Caco-2 (cell line): ENCODE results near the gene CYB561. TPM values are rescaled to one million over a fixed set of nuclear protein-coding genes. Genes with fewer than 3 reads are reported as not detected.

Experiments used
- BruUV-seq: library from RNA; stranded (reverse); fragments of 400-500 nt; replicated peaks from 2 replicates; lab custom pipeline; 2021; lab: Mats Ljungman, UMichigan
- CTCF ChIA-PET: fragments of 300-600 bp; sonication (Branson Sonifier 250); formaldehyde crosslinking; loops from one replicate; lab custom pipeline; 2022; ENCODE audit warnings: antibody characterized with exemption; lab: Charles Lee
- POLR2A ChIA-PET: fragments of 300-600 bp; sonication (Branson Sonifier 250); formaldehyde crosslinking; loops from one replicate; lab custom pipeline; 2022; ENCODE audit warnings: antibody characterized with exemption; lab: Charles Lee
- DNase-seq, 2 experiments: peaks; one replicate each; pipeline versions ENCODE4 v3.0.0 to v3.0.0-alpha.2; 2020 to 2022
- H3K27me3 ChIP-seq: replicated peaks from 2 replicates; pipeline ENCODE4 v1.6.0; 2011; ENCODE audit warnings: low read length; ENCODE audit not compliant: control insufficient read depth, insufficient read depth
- H3K36me3 ChIP-seq: 2 replicates; pipeline ENCODE4 v1.5.1; 2011; ENCODE audit warnings: low read length; ENCODE audit not compliant: control insufficient read depth, insufficient read depth
- H3K4me1 ChIP-seq: fragments of 250-450 bp; sonication (Bioruptor Pico); 2 replicates; pipeline ENCODE4 v1.5.1; 2020; ENCODE audit warnings: mild to moderate bottlenecking
- H3K4me3 ChIP-seq: 2 replicates; pipeline ENCODE4 v1.5.1; 2011; ENCODE audit warnings: low read depth, mild to moderate bottlenecking, control low read depth, low read length
- H3K9me3 ChIP-seq: fragments of 250-450 bp; sonication (Bioruptor Pico); 2 replicates; pipeline ENCODE4 v1.5.1; 2020; ENCODE audit warnings: mild to moderate bottlenecking, moderate library complexity
- H3K27ac Mint-ChIP-seq: one replicate; pipeline ENCODE4 v1.8.0; 2022; ENCODE audit warnings: mixed read lengths; ENCODE audit not compliant: unreplicated experiment
- H3K27me3 Mint-ChIP-seq: one replicate; pipeline ENCODE4 v1.8.0; 2022; ENCODE audit warnings: mixed read lengths; ENCODE audit not compliant: insufficient read depth, unreplicated experiment
- H3K36me3 Mint-ChIP-seq: one replicate; pipeline ENCODE4 v1.8.0; 2022; ENCODE audit warnings: mild to moderate bottlenecking, mixed read lengths; ENCODE audit not compliant: insufficient read depth, unreplicated experiment
- H3K4me1 Mint-ChIP-seq: one replicate; pipeline ENCODE4 v1.8.0; 2022; ENCODE audit warnings: low read depth, mixed read lengths; ENCODE audit not compliant: unreplicated experiment
- H3K4me3 Mint-ChIP-seq: one replicate; pipeline ENCODE4 v1.8.0; 2022; ENCODE audit warnings: mild to moderate bottlenecking, moderate library complexity, mixed read lengths; ENCODE audit not compliant: unreplicated experiment
- H3K9me3 Mint-ChIP-seq: one replicate; pipeline ENCODE4 v1.8.0; 2022; ENCODE audit warnings: mixed read lengths; ENCODE audit not compliant: unreplicated experiment
- intact Hi-C: fragments of 100-400 bp; cut with micrococcal nuclease; formaldehyde crosslinking; loops from one replicate; pipeline ENCODE4 v1.10.0; 2022; ENCODE audit not compliant: unreplicated experiment
- total RNA-seq: library from RNA; stranded (reverse); gene quantifications from 2 replicates; pipeline ENCODE4 v1.2.3, GENCODE V29; 2022
- TF ChIP-seq, protein P1 (sequence below), 2 experiments: fragments of 200-600 bp in 1 of 2; IDR thresholded peaks; 1 replicate in 1 of 2; 2 replicates in 1 of 2; pipeline versions ENCODE4 v1.5.1 to v1.8.0; 2011 to 2022; ENCODE audit warnings: antibody characterized with exemption in 1 of 2, control low read depth in 1 of 2, inconsistent platforms in 1 of 2, low read depth in 1 of 2, low read length in 1 of 2, mild to moderate bottlenecking in 1 of 2, moderate library complexity in 1 of 2; ENCODE audit not compliant: insufficient read depth in 1 of 2, severe bottlenecking in 1 of 2, unreplicated experiment in 1 of 2

CYB561 gene
- total RNA-seq, 1 experiment from 2014 or later = 46.3 TPM

DNA sequence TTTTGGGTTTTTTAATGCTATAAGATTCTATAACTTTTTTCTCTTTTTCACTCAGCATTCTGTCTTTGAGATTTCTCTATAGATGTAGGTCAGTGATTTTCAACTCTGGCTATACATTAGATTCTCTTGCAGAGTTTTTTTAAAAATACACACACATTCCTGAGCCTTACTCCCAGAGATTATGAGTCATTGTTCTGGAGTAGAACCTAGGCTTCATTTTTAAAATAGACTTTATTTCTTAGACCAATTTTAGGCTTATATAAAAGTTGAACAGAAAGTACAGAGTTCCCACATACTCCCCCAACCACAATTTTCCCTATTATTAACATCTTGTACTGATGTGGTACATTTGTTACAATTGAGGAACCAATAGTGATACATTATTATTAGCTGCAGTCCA, 63.3 kb downstream of the CYB561 start:
- H3K36me3 Mint-ChIP-seq = no peaks in the 10 kb centered on the region
- BruUV-seq = no TSS peak
- no peak overlapping the region for H3K4me3 Mint-ChIP-seq
- no peak overlapping the region for H3K27ac Mint-ChIP-seq
- Histone ChIP-seq H3K36me3 (no peaks in the 10 kb centered on the region), H3K4me3 (no peak overlapping the region), H3K27me3 (no peaks in the 10 kb centered on the region), H3K4me1 (no peaks in the 10 kb centered on the region), H3K9me3 (no peaks in the 10 kb centered on the region)
- peaks cover 1% of the 10 kb centered on the region for H3K9me3 Mint-ChIP-seq
- POLR2A ChIA-PET = no interaction called here
- H3K4me1 Mint-ChIP-seq = no peaks in the 10 kb centered on the region
- peaks cover 10% of the 10 kb centered on the region for H3K27me3 Mint-ChIP-seq
- intact Hi-C loops = no loop called here
- CTCF ChIA-PET = interaction anchor here (0.6 kb wide), 1 partner anchor 161 kb away, joined by 6 read pairs; no protein-coding TSS in a partner anchor
- TF ChIP-seq, protein P1, sequence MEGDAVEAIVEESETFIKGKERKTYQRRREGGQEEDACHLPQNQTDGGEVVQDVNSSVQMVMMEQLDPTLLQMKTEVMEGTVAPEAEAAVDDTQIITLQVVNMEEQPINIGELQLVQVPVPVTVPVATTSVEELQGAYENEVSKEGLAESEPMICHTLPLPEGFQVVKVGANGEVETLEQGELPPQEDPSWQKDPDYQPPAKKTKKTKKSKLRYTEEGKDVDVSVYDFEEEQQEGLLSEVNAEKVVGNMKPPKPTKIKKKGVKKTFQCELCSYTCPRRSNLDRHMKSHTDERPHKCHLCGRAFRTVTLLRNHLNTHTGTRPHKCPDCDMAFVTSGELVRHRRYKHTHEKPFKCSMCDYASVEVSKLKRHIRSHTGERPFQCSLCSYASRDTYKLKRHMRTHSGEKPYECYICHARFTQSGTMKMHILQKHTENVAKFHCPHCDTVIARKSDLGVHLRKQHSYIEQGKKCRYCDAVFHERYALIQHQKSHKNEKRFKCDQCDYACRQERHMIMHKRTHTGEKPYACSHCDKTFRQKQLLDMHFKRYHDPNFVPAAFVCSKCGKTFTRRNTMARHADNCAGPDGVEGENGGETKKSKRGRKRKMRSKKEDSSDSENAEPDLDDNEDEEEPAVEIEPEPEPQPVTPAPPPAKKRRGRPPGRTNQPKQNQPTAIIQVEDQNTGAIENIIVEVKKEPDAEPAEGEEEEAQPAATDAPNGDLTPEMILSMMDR (IDR thresholded peaks at IDR 0.05; ENCODE audit: insufficient read depth in 1 of 2, low read depth in 1 of 2, low read length in 1 of 2, severe bottlenecking in 1 of 2, unreplicated experiment in 1 of 2) = no peak
- DNase-seq = no peak

Other genes with a start within 250 kb of the CYB561 start
- 1.7 and 3.4 TPM in 2 replicates for gene ACE, start 30.8 kb upstream of the CYB561 start, total RNA-seq
- gene KCNH6, start 77.1 kb upstream of the CYB561 start, total RNA-seq = not detected in 2 replicates
- 91.2 and 94.5 TPM in 2 replicates for gene DCAF7, start 104.2 kb upstream of the CYB561 start, total RNA-seq
- gene TACO1, start 154.6 kb upstream of the CYB561 start, total RNA-seq = 27.9 and 29.1 TPM in 2 replicates
- gene MAP3K3, start 176.1 kb upstream of the CYB561 start, total RNA-seq = 15.3 and 16.2 TPM in 2 replicates